HepG2 (cell line): ENCODE measurements around the gene C20orf141. TPM values are rescaled to one million over a fixed set of nuclear protein-coding genes. Genes with fewer than 3 reads are reported as not detected.

Source experiments
- ASH2L ChIP-seq: fragments of 300-600, 200-600 bp; sonication (generic); IDR thresholded peaks from 2 replicates; pipeline ENCODE4 v1.7.0; 2017; ENCODE audit warnings: low read depth, mild to moderate bottlenecking, moderate library complexity, mixed read lengths, low read length; ENCODE audit not compliant: insufficient read length
- HDAC6 ChIP-seq: fragments of 200-600 bp; sonication (generic); IDR thresholded peaks from 2 replicates; pipeline ENCODE4 v1.7.0; 2017; ENCODE audit warnings: mild to moderate bottlenecking, antibody characterized with exemption, low read length, low read depth
- HNRNPL ChIP-seq: fragments of 200-400 bp; formaldehyde crosslinking; IDR thresholded peaks from 2 replicates; pipeline ENCODE4 v1.6.1; 2017; ENCODE audit warnings: mild to moderate bottlenecking, low read depth, low read length
- MED8 ChIP-seq: sonication (generic); formaldehyde crosslinking; IDR thresholded peaks from 2 replicates; pipeline ENCODE4 v1.8.1; 2023; ENCODE audit warnings: mild to moderate bottlenecking, missing genetic modification reagents; ENCODE audit not compliant: insufficient replicate concordance
- NCOA2 ChIP-seq: sonication (generic); formaldehyde crosslinking; IDR thresholded peaks from 2 replicates; pipeline ENCODE4 v1.8.0; 2022; ENCODE audit warnings: inconsistent platforms
- NCOR1 ChIP-seq: fragments of 200-600 bp; sonication (generic); IDR thresholded peaks from 2 replicates; pipeline ENCODE4 v1.7.0; 2017; ENCODE audit warnings: antibody characterized with exemption, low read length, borderline replicate concordance
- PCBP2 ChIP-seq: fragments of 200-400 bp; formaldehyde crosslinking; optimal IDR thresholded peaks from 2 replicates; pipeline ENCODE3; 2018; ENCODE audit warnings: low read length, low read depth; ENCODE audit not compliant: poor library complexity, severe bottlenecking
- RXRB ChIP-seq: IDR thresholded peaks from 2 replicates; pipeline ENCODE4 v1.6.1; 2016; ENCODE audit warnings: borderline replicate concordance, missing genetic modification reagents, missing compliant biosample characterization
- U2AF1 ChIP-seq: fragments of 200-400 bp; formaldehyde crosslinking; optimal IDR thresholded peaks from 2 replicates; pipeline ENCODE3; 2017; ENCODE audit warnings: mild to moderate bottlenecking, low read depth, low read length
- ZC3H13 ChIP-seq: sonication (generic); formaldehyde crosslinking; IDR thresholded peaks from 2 replicates; pipeline ENCODE4 v1.8.1; 2023; ENCODE audit warnings: mild to moderate bottlenecking, missing genetic modification reagents, moderate library complexity
- ZHX2 ChIP-seq, 2 experiments: sonication (generic) in 1 of 2; formaldehyde crosslinking in 1 of 2; IDR thresholded peaks; 2 replicates each; pipeline versions ENCODE4 v1.6.1 to v1.9.0; 2014 to 2022; ENCODE audit warnings: antibody characterized with exemption in 1 of 2, borderline replicate concordance in 1 of 2, inconsistent platforms in 1 of 2, low read depth in 1 of 2, missing genetic modification reagents in 1 of 2
- ZNF451 ChIP-seq: sonication (generic); formaldehyde crosslinking; IDR thresholded peaks from 2 replicates; pipeline ENCODE4 v1.5.0; 2020; ENCODE audit warnings: mild to moderate bottlenecking, missing genetic modification reagents
- ZNF570 ChIP-seq: sonication (generic); formaldehyde crosslinking; IDR thresholded peaks from 2 replicates; pipeline ENCODE4 v1.4.0; 2020; ENCODE audit warnings: mild to moderate bottlenecking, missing genetic modification reagents, borderline replicate concordance
- ZNF577 ChIP-seq: sonication (generic); formaldehyde crosslinking; IDR thresholded peaks from 2 replicates; pipeline ENCODE4 v1.4.0; 2020; ENCODE audit warnings: mild to moderate bottlenecking, low read depth, missing genetic modification reagents, borderline replicate concordance
- ZNF629 ChIP-seq: sonication (generic); formaldehyde crosslinking; conservative IDR thresholded peaks from 2 replicates; pipeline ENCODE4 v1.5.0; 2020; ENCODE audit warnings: missing genetic modification reagents
- ZNF790 ChIP-seq: sonication (generic); formaldehyde crosslinking; IDR thresholded peaks from 2 replicates; pipeline ENCODE4 v1.8.0; 2022; ENCODE audit warnings: missing genetic modification reagents, mild to moderate bottlenecking, borderline replicate concordance
- ZNF850 ChIP-seq: sonication (generic); formaldehyde crosslinking; conservative IDR thresholded peaks from 2 replicates; pipeline ENCODE4 v1.9.0; 2021; ENCODE audit warnings: mild to moderate bottlenecking, missing genetic modification reagents
- ZNF878 ChIP-seq: sonication (generic); formaldehyde crosslinking; IDR thresholded peaks from 2 replicates; pipeline ENCODE4 v1.8.1; 2023; ENCODE audit warnings: mild to moderate bottlenecking, missing genetic modification reagents, moderate library complexity
- polyA plus RNA-seq, 8 experiments: library from polyadenylated mRNA; depleted of rRNA in 3 of 8; stranded (reverse) in 7 of 8; unstranded in 1 of 8; fragments of >200 nt; fragmentation: Illumina TruSeq in 4 of 8; extraction: Trizol in 4 of 8; gene quantifications; 2 replicates each; pipeline versions ENCODE4 v1.2.1 to v1.2.3, GENCODE V29; 2011 to 2016; ENCODE audit warnings: low read depth in 4 of 8, missing spikeins in 1 of 8, mixed read lengths in 1 of 8; ENCODE audit not compliant: insufficient read depth in 1 of 8
- total RNA-seq, 5 experiments: library from RNA; depleted of rRNA; stranded (reverse); fragments of >200 nt; fragmentation: Illumina TruSeq; extraction: Trizol; gene quantifications; 2 replicates each; pipeline ENCODE4 v1.2.3, GENCODE V29; 2016; ENCODE audit warnings: low read depth in 1 of 5
- TF ChIP-seq, protein P1 (sequence below): sonication (generic); formaldehyde crosslinking; IDR thresholded peaks from 2 replicates; pipeline ENCODE4 v1.5.0; 2020; ENCODE audit warnings: missing genetic modification reagents, mild to moderate bottlenecking, borderline replicate concordance
- TF ChIP-seq, protein P2 (sequence below): sonication (generic); formaldehyde crosslinking; IDR thresholded peaks from 2 replicates; pipeline ENCODE4 v1.4.0; 2020; ENCODE audit warnings: missing genetic modification reagents
- TF ChIP-seq, protein P3 (sequence below): IDR thresholded peaks from 2 replicates; pipeline ENCODE4 v1.6.1; 2016; ENCODE audit warnings: missing genetic modification reagents, missing compliant biosample characterization

Gene C20orf141
- total and polyA plus RNA-seq, 2 of the 13 experiments (the other 11 are each of a cell fraction or from before 2014, with no cell fraction given) = not detected

DNA sequence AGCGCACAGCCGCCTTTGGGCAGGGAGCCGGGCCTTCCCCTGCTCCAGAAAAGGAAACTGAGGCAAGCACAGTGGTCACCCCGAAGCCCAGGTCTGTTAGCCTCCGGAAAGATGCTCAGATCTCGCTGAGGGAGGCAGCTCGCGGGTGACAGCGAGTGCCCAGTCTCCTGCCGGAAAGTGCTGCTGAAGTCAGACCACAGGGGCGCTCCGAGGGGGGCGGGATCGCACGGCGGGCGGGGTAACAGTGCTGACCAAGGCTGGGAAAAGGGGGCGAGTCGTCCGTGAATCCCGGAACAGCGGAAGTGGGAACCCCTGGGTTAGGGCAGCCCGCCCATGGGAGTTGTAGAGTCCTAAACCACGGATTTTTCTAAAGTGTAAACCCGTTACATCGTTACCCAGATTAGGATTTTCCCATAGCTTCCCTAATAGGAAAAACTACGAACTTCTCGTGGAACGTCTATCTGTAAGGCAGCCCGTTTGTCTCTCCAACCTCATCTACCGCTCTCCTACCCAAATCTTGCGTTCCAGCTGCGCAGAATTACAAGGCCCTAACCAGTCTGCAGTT is 26.3 kb downstream of the C20orf141 start (continued):
- TF ChIP-seq ASH2L (peak; percentile 83), HNRNPL (no peak), ZNF850 (no peak), ZC3H13 (CRISPR knock-in tag) (no peak), PCBP2 (no peak), ZNF629 (CRISPR knock-in tag) (peak; percentile 50; the same call in 1 of the 2 replicates), NCOR1 (no peak), U2AF1 (no peak), ZNF570 (no peak), NCOA2 (CRISPR knock-in tag) (no peak), HDAC6 (no peak), ZNF878 (CRISPR knock-in tag) (no peak), MED8 (CRISPR knock-in tag) (no peak), RXRB (no peak), ZNF451 (CRISPR knock-in tag) (no peak), ZHX2 (IDR thresholded peaks at IDR 0.05; ENCODE audit: low read depth) (peak; percentile 47; the same call in 1 of the 2 replicates), ZHX2 (CRISPR knock-in tag; IDR thresholded peaks at IDR 0.05; ENCODE audit: borderline replicate concordance) (no peak), ZNF790 (CRISPR knock-in tag) (no peak), ZNF577 (CRISPR knock-in tag) (no peak)
- TF ChIP-seq, protein P1, sequence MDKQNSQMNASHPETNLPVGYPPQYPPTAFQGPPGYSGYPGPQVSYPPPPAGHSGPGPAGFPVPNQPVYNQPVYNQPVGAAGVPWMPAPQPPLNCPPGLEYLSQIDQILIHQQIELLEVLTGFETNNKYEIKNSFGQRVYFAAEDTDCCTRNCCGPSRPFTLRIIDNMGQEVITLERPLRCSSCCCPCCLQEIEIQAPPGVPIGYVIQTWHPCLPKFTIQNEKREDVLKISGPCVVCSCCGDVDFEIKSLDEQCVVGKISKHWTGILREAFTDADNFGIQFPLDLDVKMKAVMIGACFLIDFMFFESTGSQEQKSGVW (CRISPR knock-in tag) = no peak
- TF ChIP-seq, protein P2, sequence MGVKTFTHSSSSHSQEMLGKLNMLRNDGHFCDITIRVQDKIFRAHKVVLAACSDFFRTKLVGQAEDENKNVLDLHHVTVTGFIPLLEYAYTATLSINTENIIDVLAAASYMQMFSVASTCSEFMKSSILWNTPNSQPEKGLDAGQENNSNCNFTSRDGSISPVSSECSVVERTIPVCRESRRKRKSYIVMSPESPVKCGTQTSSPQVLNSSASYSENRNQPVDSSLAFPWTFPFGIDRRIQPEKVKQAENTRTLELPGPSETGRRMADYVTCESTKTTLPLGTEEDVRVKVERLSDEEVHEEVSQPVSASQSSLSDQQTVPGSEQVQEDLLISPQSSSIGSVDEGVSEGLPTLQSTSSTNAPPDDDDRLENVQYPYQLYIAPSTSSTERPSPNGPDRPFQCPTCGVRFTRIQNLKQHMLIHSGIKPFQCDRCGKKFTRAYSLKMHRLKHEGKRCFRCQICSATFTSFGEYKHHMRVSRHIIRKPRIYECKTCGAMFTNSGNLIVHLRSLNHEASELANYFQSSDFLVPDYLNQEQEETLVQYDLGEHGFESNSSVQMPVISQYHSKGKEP (CRISPR knock-in tag) = no peak
- TF ChIP-seq, protein P3, sequence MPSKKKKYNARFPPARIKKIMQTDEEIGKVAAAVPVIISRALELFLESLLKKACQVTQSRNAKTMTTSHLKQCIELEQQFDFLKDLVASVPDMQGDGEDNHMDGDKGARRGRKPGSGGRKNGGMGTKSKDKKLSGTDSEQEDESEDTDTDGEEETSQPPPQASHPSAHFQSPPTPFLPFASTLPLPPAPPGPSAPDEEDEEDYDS (CRISPR knock-in tag) = peak; percentile 25; the same call in 1 of the 2 replicates
